ENCODE results near the gene NT5C2.
"Not testable (repeated sequence)": the region's sequence is repeated elsewhere in the genome, so short reads cannot be mapped to it uniquely, and the experiment has no call there.

Gene NT5C2

GRCh38 chr10:103083266-103083976 lies 109.7 kb downstream of the NT5C2 start:
- DNase-seq, result no peak

- DNase-seq, result no peak
Observed at GRCh38 chr10:103082683-103083082, 110.4 kb downstream of the NT5C2 start.

- DNase-seq, result no peak
Observed at GRCh38 chr10:103080891-103081581, 112.0 kb downstream of the NT5C2 start.

- DNase-seq, result no peak
Observed at GRCh38 chr10:103079946-103080345, 113.1 kb downstream of the NT5C2 start.

GRCh38 chr10:103079100-103079499 lies 114.0 kb downstream of the NT5C2 start:
- no peak for DNase-seq

- DNase-seq, result no peak
Observed at GRCh38 chr10:103078676-103079075, 114.4 kb downstream of the NT5C2 start.

GRCh38 chr10:103078309-103078615 lies 114.8 kb downstream of the NT5C2 start:
- no peak for DNase-seq

- DNase-seq, result no peak
Observed at GRCh38 chr10:103077491-103078308, 115.4 kb downstream of the NT5C2 start.

- no peak for DNase-seq
Observed at GRCh38 chr10:103077020-103077419, 116.1 kb downstream of the NT5C2 start.

GRCh38 chr10:103072891-103073290 lies 120.2 kb downstream of the NT5C2 start:
- no peak for DNase-seq

GRCh38 chr10:103072276-103072675 lies 120.8 kb downstream of the NT5C2 start:
- no peak for DNase-seq

- DNase-seq, result peak; percentile 65
Observed at GRCh38 chr10:103069453-103070331, 123.4 kb downstream of the NT5C2 start.

- DNase-seq, result no peak
Observed at GRCh38 chr10:103067956-103068355, 125.1 kb downstream of the NT5C2 start.

GRCh38 chr10:103067484-103067883 lies 125.6 kb downstream of the NT5C2 start:
- DNase-seq, result no peak

- not testable (repeated sequence) for DNase-seq
Observed at GRCh38 chr10:103067099-103067477, 126.0 kb downstream of the NT5C2 start.

GRCh38 chr10:103066141-103067098 lies 126.7 kb downstream of the NT5C2 start:
- no peak for DNase-seq

GRCh38 chr10:103064956-103065355 lies 128.1 kb downstream of the NT5C2 start:
- DNase-seq, result no peak

GRCh38 chr10:103062854-103063590 lies 130.1 kb downstream of the NT5C2 start:
- DNase-seq, result no peak

- no peak for DNase-seq
Observed at GRCh38 chr10:103060575-103060974, 132.5 kb downstream of the NT5C2 start.

GRCh38 chr10:103058034-103058433 lies 135.0 kb downstream of the NT5C2 start:
- no peak for DNase-seq

- no peak for DNase-seq
Observed at GRCh38 chr10:103055105-103055504, 138.0 kb downstream of the NT5C2 start.
